ENCODE measurements around the gene NUMBL.
"Not testable (repeated sequence)": the region's sequence is repeated elsewhere in the genome, so short reads cannot be mapped to it uniquely, and the experiment has no call there.

GRCh38 chr19:40655684-40656083 lies 34.8 kb downstream of the NUMBL start:
- not testable (repeated sequence) for TF ChIP-seq EP300 (IDR thresholded peaks at IDR 0.05; ENCODE audit: low read depth in 2 of 2, low read length in 2 of 2); EP300 (CRISPR knock-in tag; IDR thresholded peaks at IDR 0.05; ENCODE audit: borderline replicate concordance); ATRX (CRISPR knock-in tag; IDR thresholded peaks at IDR 0.05; ENCODE audit: borderline replicate concordance); THYN1 (CRISPR knock-in tag; IDR thresholded peaks at IDR 0.05; ENCODE audit: borderline replicate concordance, low read depth); SMC3 (IDR thresholded peaks at IDR 0.05; ENCODE audit: low read length); ZKSCAN1 (IDR thresholded peaks at IDR 0.05; ENCODE audit: low read length); CTCF (CRISPR knock-in tag; IDR thresholded peaks at IDR 0.05); ZNF841 (CRISPR knock-in tag; IDR thresholded peaks at IDR 0.05; ENCODE audit: borderline replicate concordance); KLF16 (CRISPR knock-in tag; IDR thresholded peaks at IDR 0.05); KAT8 (CRISPR knock-in tag; IDR thresholded peaks at IDR 0.05)

Data from HepG2 (cell line).